HCT116 (cell line): ENCODE results near the gene CEP112. TPM values are rescaled to one million over a fixed set of nuclear protein-coding genes. Genes with fewer than 3 reads are reported as not detected.

Experiments used
- ATAC-seq: fragments of 200-7000 bp; cut with Tn5 transposase; 2 replicates; pipeline ENCODE4 v1.9.1; 2020; ENCODE audit warnings: mild to moderate bottlenecking, moderate library complexity
- BruUV-seq: library from RNA; stranded (reverse); fragments of 400-500 nt; replicated peaks from 2 replicates; lab custom pipeline; 2021; lab: Mats Ljungman, UMichigan
- CTCF ChIA-PET: fragments of 300-600 bp; sonication (Branson Sonifier 250); formaldehyde crosslinking; loops from one replicate; lab custom pipeline; 2021; ENCODE audit warnings: antibody characterized with exemption; lab: Charles Lee
- POLR2A ChIA-PET: fragments of 300-600, 350-600 bp; sonication (Branson Sonifier 250); formaldehyde crosslinking; loops from one replicate; lab custom pipeline; 2021; ENCODE audit warnings: antibody characterized with exemption; lab: Charles Lee
- RAD21 ChIA-PET, 2 experiments: fragments of 300-600 bp; sonication (Branson Sonifier 250); formaldehyde crosslinking; loops; one replicate each; lab custom pipeline; 2023; ENCODE audit warnings: low total read pairs in 2 of 2; ENCODE audit not compliant: uncharacterized antibody in 2 of 2, unreplicated experiment in 2 of 2, low non-redundant PET in 1 of 2; lab: Charles Lee
- DNase-seq: peaks from one replicate; pipeline ENCODE4 v3.0.0-alpha.2; 2010; ENCODE audit warnings: low read depth, low spot score
- H2AFZ ChIP-seq: fragments of 200-600 bp; shearing (Covaris generic), sonication (generic); 2 replicates; pipeline ENCODE4 v1.6.1; 2017; ENCODE audit warnings: low read depth, mixed run types, mixed read lengths, antibody characterized with exemption, low read length; ENCODE audit not compliant: poor library complexity, severe bottlenecking
- H3K27ac ChIP-seq: 2 replicates; pipeline ENCODE4 v1.5.1; 2012; ENCODE audit warnings: low read depth, low read length
- H3K27me3 ChIP-seq: fragments of 200-600 bp; sonication (generic); 2 replicates; pipeline ENCODE4 v1.6.1; 2016; ENCODE audit warnings: mixed run types, low read length, mixed read lengths; ENCODE audit not compliant: insufficient read depth
- H3K36me3 ChIP-seq, 2 experiments: fragments of 200-500 bp in 1 of 2; fragments of 200-600 bp in 1 of 2; sonication (Bioruptor generic) in 1 of 2; sonication (generic) in 1 of 2; 2 replicates each; pipeline versions ENCODE4 v1.5.1 to v1.6.1; 2014 to 2016; ENCODE audit warnings: low read length in 2 of 2, inconsistent platforms in 1 of 2, mixed read lengths in 1 of 2, mixed run types in 1 of 2; ENCODE audit not compliant: insufficient read depth in 2 of 2, control insufficient read depth in 1 of 2
- H3K4me1 ChIP-seq, 2 experiments: fragments of 200-600 bp in 1 of 2; sonication (generic) in 1 of 2; 2 replicates each; pipeline versions ENCODE4 v1.5.1 to v1.6.1; 2012 to 2017; ENCODE audit warnings: low read length in 2 of 2, inconsistent platforms in 1 of 2, mild to moderate bottlenecking in 1 of 2, mixed read lengths in 1 of 2, mixed run types in 1 of 2, moderate library complexity in 1 of 2; ENCODE audit not compliant: insufficient read depth in 2 of 2, control insufficient read depth in 1 of 2
- H3K4me2 ChIP-seq: fragments of 200-600 bp; sonication (generic); 2 replicates; pipeline ENCODE4 v1.6.1; 2017; ENCODE audit warnings: mixed run types, low read length, mixed read lengths
- H3K4me3 ChIP-seq, 2 experiments: fragments of 200-600 bp in 1 of 2; sonication (generic) in 1 of 2; replicated peaks in 1 of 2; 2 replicates each; pipeline ENCODE4 v1.5.1; 2011 to 2016; ENCODE audit warnings: low read length in 2 of 2, control low read depth in 1 of 2, low read depth in 1 of 2, mild to moderate bottlenecking in 1 of 2, mixed read lengths in 1 of 2, mixed run types in 1 of 2
- H3K79me2 ChIP-seq: fragments of 200-600 bp; sonication (generic); 2 replicates; pipeline ENCODE4 v1.6.1; 2017; ENCODE audit warnings: mild to moderate bottlenecking, mixed run types, low read length, moderate library complexity, mixed read lengths; ENCODE audit not compliant: insufficient read depth
- H3K9ac ChIP-seq: fragments of 200-600 bp; sonication (generic); 2 replicates; pipeline ENCODE4 v1.6.1; 2016; ENCODE audit warnings: low read length, mixed read lengths
- H3K9me2 ChIP-seq: fragments of 200-600 bp; sonication (generic), shearing (Covaris generic); 2 replicates; pipeline ENCODE4 v1.6.1; 2017; ENCODE audit warnings: mixed run types, mild to moderate bottlenecking, moderate library complexity; ENCODE audit not compliant: insufficient read depth
- H3K9me3 ChIP-seq, 2 experiments: fragments of 200-500 bp in 1 of 2; fragments of 200-600 bp in 1 of 2; sonication (Bioruptor generic) in 1 of 2; sonication (generic) in 1 of 2; 2 replicates each; pipeline ENCODE4 v1.6.1; 2014 to 2017; ENCODE audit warnings: low read length in 2 of 2, mixed read lengths in 2 of 2, inconsistent platforms in 1 of 2, low read depth in 1 of 2, mild to moderate bottlenecking in 1 of 2, mixed run types in 1 of 2, moderate library complexity in 1 of 2; ENCODE audit not compliant: control insufficient read depth in 1 of 2, insufficient read depth in 1 of 2
- H4K20me1 ChIP-seq: fragments of 200-600 bp; sonication (generic), shearing (Covaris generic); 2 replicates; pipeline ENCODE4 v1.6.1; 2017; ENCODE audit warnings: mixed run types, mild to moderate bottlenecking, moderate library complexity; ENCODE audit not compliant: insufficient read depth
- EGR1 ChIP-seq: IDR thresholded peaks from 2 replicates; pipeline ENCODE4 v1.6.1; 2012; ENCODE audit warnings: low read depth
- JUND ChIP-seq: IDR thresholded peaks from 2 replicates; pipeline ENCODE4 v1.6.1; 2012
- REST ChIP-seq: IDR thresholded peaks from 2 replicates; pipeline ENCODE4 v1.6.1; 2012; ENCODE audit warnings: low read depth
- SRF ChIP-seq: IDR thresholded peaks from 2 replicates; pipeline ENCODE4 v1.6.1; 2012; ENCODE audit warnings: low read depth
- TCF7L2 ChIP-seq: IDR thresholded peaks from 2 replicates; pipeline ENCODE4 v1.7.0; 2011; ENCODE audit warnings: borderline replicate concordance, inconsistent platforms; ENCODE audit not compliant: insufficient read depth, insufficient read length; ENCODE audit errors: extremely low read depth
- ZBTB33 ChIP-seq: IDR thresholded peaks from 2 replicates; pipeline ENCODE4 v1.6.1; 2011; ENCODE audit warnings: mild to moderate bottlenecking, low read length, moderate library complexity; ENCODE audit not compliant: insufficient replicate concordance; ENCODE audit errors: extremely low read depth
- ZFX ChIP-seq: fragments of 450-650 bp; IDR thresholded peaks from 2 replicates; pipeline ENCODE4 v1.6.1; 2017
- ZNF274 ChIP-seq: fragments of 200-500 bp; sonication (Bioruptor generic); IDR thresholded peaks from 2 replicates; pipeline ENCODE4 v1.6.1; 2014; ENCODE audit warnings: mild to moderate bottlenecking, low read depth, low read length, inconsistent platforms
- intact Hi-C: fragments of 100-400 bp; cut with micrococcal nuclease; formaldehyde crosslinking; loops from 2 replicates; pipeline ENCODE4 v1.10.0; 2022
- total RNA-seq: library from RNA; stranded (reverse); gene quantifications from one replicate; pipeline ENCODE4 v1.2.1, GENCODE V29; 2021; ENCODE audit not compliant: unreplicated experiment

The CEP112 gene
- total RNA-seq, 1 experiment from 2014 or later, result 10.9 TPM

- Histone ChIP-seq H3K79me2 (no peaks in the 10 kb centered on the region), H3K36me3 (no peaks in the 10 kb centered on the region), H3K27ac (no peak overlapping the region), H4K20me1 (no peaks in the 10 kb centered on the region), H2AFZ (no peak overlapping the region), H3K27me3 (no peaks in the 10 kb centered on the region), H3K9me2 (no peaks in the 10 kb centered on the region), H3K4me3 (no peak overlapping the region)
- POLR2A ChIA-PET, result no interaction called here
- no peak for ATAC-seq
- CTCF ChIA-PET, result no interaction called here
- TF ChIP-seq REST (no peak), TCF7L2 (no peak), ZBTB33 (no peak), JUND (no peak), ZNF274 (no peak), SRF (no peak), ZFX (no peak), EGR1 (no peak)
- TF ChIP-seq, all 23 proteins: peak for 0
- no peaks in the 10 kb centered on the region; a peak in 1 of 4 replicates for H3K4me1 ChIP-seq
- intact Hi-C loops, result no loop called here
- peaks cover 0 to 3% of the 10 kb centered on the region in 2 experiments; a peak in 1 of 4 replicates for H3K9me3 ChIP-seq
- BruUV-seq, result no TSS peak
- RAD21 ChIA-PET, result no interaction called here
- no peak overlapping the region for H3K9ac ChIP-seq
- DNase-seq, result no peak
- H3K4me2 ChIP-seq, result no peak overlapping the region
Measured at GRCh38 chr17:65729207-65729606, 462.7 kb downstream of the CEP112 start.
